H1 (cell line): ENCODE data around the gene EXD3. TPM values are rescaled to one million over a fixed set of nuclear protein-coding genes. Genes with fewer than 3 reads are reported as not detected.

ENCODE experiments used
- CTCF ChIA-PET: fragments of 300-600 bp; sonication (Branson Sonifier 250); formaldehyde crosslinking; loops from one replicate; lab custom pipeline; 2021; ENCODE audit not compliant: partially characterized antibody; lab: Charles Lee
- POLR2A ChIA-PET: fragments of 300-600 bp; sonication (Branson Sonifier 250); formaldehyde crosslinking; loops from one replicate; lab custom pipeline; 2021; ENCODE audit warnings: inconsistent platforms; ENCODE audit not compliant: partially characterized antibody; lab: Charles Lee
- DNase-seq, 2 experiments: peaks; one replicate each; pipeline versions ENCODE4 v3.0.0 to v3.0.0-alpha.2; 2010 to 2022; ENCODE audit warnings: low spot score in 2 of 2, low read depth in 1 of 2, mixed read lengths in 1 of 2
- FAIRE-seq: peaks from 2 replicates; lab custom pipeline; 2011; peaks lifted over from hg19 to GRCh38; lab: Jason Lieb, UNC
- H2AFZ ChIP-seq: 2 replicates; pipeline ENCODE4 v1.8.1; 2012; ENCODE audit warnings: low read length, inconsistent platforms
- H2AK5ac ChIP-seq: 2 replicates; pipeline ENCODE4 v1.6.1; 2013; ENCODE audit warnings: low read depth, low read length
- H2BK120ac ChIP-seq: replicated peaks from 2 replicates; pipeline ENCODE3; 2013; ENCODE audit warnings: low read depth, low read length, inconsistent platforms
- H2BK12ac ChIP-seq: 2 replicates; pipeline ENCODE4 v1.6.1; 2013; ENCODE audit warnings: low read depth, low read length
- H2BK15ac ChIP-seq: 2 replicates; pipeline ENCODE4 v1.6.1; 2013; ENCODE audit warnings: low read length
- H2BK20ac ChIP-seq: 2 replicates; pipeline ENCODE4 v1.6.1; 2013; ENCODE audit warnings: low read length
- H2BK5ac ChIP-seq: 2 replicates; pipeline ENCODE4 v1.6.1; 2013; ENCODE audit warnings: low read depth, low read length
- H3K14ac ChIP-seq: 2 replicates; pipeline ENCODE4 v1.6.1; 2013; ENCODE audit warnings: inconsistent platforms; ENCODE audit not compliant: insufficient read length
- H3K18ac ChIP-seq: 2 replicates; pipeline ENCODE4 v1.6.1; 2013; ENCODE audit warnings: low read length; ENCODE audit errors: extremely low read depth
- H3K23ac ChIP-seq: 2 replicates; pipeline ENCODE4 v1.6.1; 2013; ENCODE audit warnings: inconsistent platforms; ENCODE audit not compliant: insufficient read length
- H3K23me2 ChIP-seq: 2 replicates; pipeline ENCODE4 v1.6.1; 2013; ENCODE audit warnings: low read depth, low read length
- H3K27ac ChIP-seq: 2 replicates; pipeline ENCODE4 v1.6.1; 2011; ENCODE audit warnings: low read depth, low read length, inconsistent platforms
- H3K27me3 ChIP-seq, 4 experiments: replicated peaks in 1 of 4; 1 replicate in 1 of 4; 2 replicates in 3 of 4; pipeline versions ENCODE4 v1.6.1 to v1.8.1; 2011 to 2013; ENCODE audit warnings: low read length in 3 of 4, mild to moderate bottlenecking in 3 of 4, inconsistent platforms in 2 of 4, mixed read lengths in 2 of 4, moderate library complexity in 1 of 4; ENCODE audit not compliant: control insufficient read depth in 3 of 4, insufficient read depth in 3 of 4; ENCODE audit errors: extremely low read depth in 1 of 4
- H3K36me3 ChIP-seq, 4 experiments: 2 replicates each; pipeline versions ENCODE4 v1.6.1 to v1.8.1; 2011 to 2013; ENCODE audit warnings: mild to moderate bottlenecking in 4 of 4, low read length in 3 of 4, moderate library complexity in 2 of 4, control low read depth in 1 of 4, inconsistent platforms in 1 of 4; ENCODE audit not compliant: insufficient read depth in 4 of 4, control insufficient read depth in 2 of 4
- H3K4ac ChIP-seq: replicated peaks from 2 replicates; pipeline ENCODE3; 2013; ENCODE audit warnings: low read length, low read depth, mixed read lengths, inconsistent platforms; ENCODE audit not compliant: insufficient read length
- H3K4me1 ChIP-seq, 4 experiments: replicated peaks in 1 of 4; 1 replicate in 1 of 4; 2 replicates in 3 of 4; pipeline versions ENCODE4 v1.6.1 to v1.8.1; 2011 to 2013; ENCODE audit warnings: low read length in 3 of 4, inconsistent platforms in 2 of 4, mixed read lengths in 1 of 4; ENCODE audit not compliant: insufficient read depth in 4 of 4, control insufficient read depth in 3 of 4
- H3K4me2 ChIP-seq, 2 experiments: 2 replicates each; pipeline versions ENCODE4 v1.6.1 to v1.8.1; 2011 to 2013; ENCODE audit warnings: low read depth in 2 of 2, low read length in 2 of 2, control low read depth in 1 of 2, inconsistent platforms in 1 of 2, mild to moderate bottlenecking in 1 of 2; ENCODE audit not compliant: insufficient read depth in 1 of 2
- H3K4me3 ChIP-seq, 4 experiments: fragments of 200-600, 300-600 bp in 1 of 4; sonication (generic), shearing (Covaris generic), sonication (Bioruptor Twin) in 1 of 4; 2 replicates each; pipeline versions ENCODE4 v1.5.1 to v1.8.1; 2011 to 2016; ENCODE audit warnings: low read length in 4 of 4, low read depth in 3 of 4, control low read depth in 2 of 4, inconsistent platforms in 2 of 4, mild to moderate bottlenecking in 2 of 4, mixed read lengths in 1 of 4, moderate library complexity in 1 of 4; ENCODE audit not compliant: insufficient read depth in 2 of 4; ENCODE audit errors: extremely low read depth in 1 of 4
- H3K56ac ChIP-seq: replicated peaks from 2 replicates; pipeline ENCODE3; 2013; ENCODE audit warnings: low read depth, mild to moderate bottlenecking, mixed read lengths, low read length, inconsistent platforms; ENCODE audit not compliant: insufficient read length
- H3K79me1 ChIP-seq: 2 replicates; pipeline ENCODE4 v1.6.1; 2013; ENCODE audit warnings: low read depth, low read length, control low read depth
- H3K79me2 ChIP-seq, 2 experiments: 2 replicates each; pipeline versions ENCODE4 v1.6.1 to v1.8.1; 2012 to 2013; ENCODE audit warnings: low read length in 2 of 2, mild to moderate bottlenecking in 2 of 2, inconsistent platforms in 1 of 2; ENCODE audit not compliant: insufficient read depth in 2 of 2, control insufficient read depth in 1 of 2
- H3K9ac ChIP-seq, 4 experiments: replicated peaks in 1 of 4; 1 replicate in 1 of 4; 2 replicates in 3 of 4; pipeline versions ENCODE4 v1.6.1 to v1.8.1; 2011 to 2013; ENCODE audit warnings: low read depth in 3 of 4, low read length in 3 of 4, control low read depth in 2 of 4, mild to moderate bottlenecking in 2 of 4, moderate library complexity in 2 of 4, inconsistent platforms in 1 of 4; ENCODE audit errors: extremely low read depth in 1 of 4
- H3K9me3 ChIP-seq, 2 experiments: 2 replicates each; pipeline versions ENCODE4 v1.6.1 to v1.8.1; 2012 to 2013; ENCODE audit warnings: mild to moderate bottlenecking in 2 of 2, moderate library complexity in 2 of 2, control low read depth in 1 of 2, inconsistent platforms in 1 of 2, low read depth in 1 of 2, low read length in 1 of 2, mixed read lengths in 1 of 2; ENCODE audit not compliant: insufficient read depth in 2 of 2
- H4K20me1 ChIP-seq, 2 experiments: replicated peaks in 1 of 2; 2 replicates each; pipeline versions ENCODE3 to v1.8.1; 2011 to 2013; ENCODE audit warnings: inconsistent platforms in 2 of 2, low read length in 2 of 2, mild to moderate bottlenecking in 1 of 2; ENCODE audit not compliant: insufficient read depth in 2 of 2, control insufficient read depth in 1 of 2
- H4K5ac ChIP-seq: 2 replicates; pipeline ENCODE4 v1.6.1; 2013; ENCODE audit warnings: low read length, low read depth, mixed read lengths, inconsistent platforms; ENCODE audit not compliant: insufficient read length
- H4K8ac ChIP-seq: 2 replicates; pipeline ENCODE4 v1.8.0; 2013; ENCODE audit warnings: mild to moderate bottlenecking, moderate library complexity, low read length, inconsistent platforms; ENCODE audit not compliant: insufficient read depth; ENCODE audit errors: extremely low read depth
- H4K91ac ChIP-seq: replicated peaks from 2 replicates; pipeline ENCODE3; 2013; ENCODE audit warnings: low read length, mixed read lengths, inconsistent platforms; ENCODE audit not compliant: insufficient read length
- ATF2 ChIP-seq: IDR thresholded peaks from 2 replicates; pipeline ENCODE4 v1.6.1; 2012; ENCODE audit warnings: low read length, inconsistent platforms
- CBX5 ChIP-seq: fragments of 300-800, 300-1000 bp; sonication (generic); IDR thresholded peaks from 2 replicates; pipeline ENCODE4 v1.7.1; 2016; ENCODE audit warnings: antibody characterized with exemption, low read length, low read depth
- CHD2 ChIP-seq: IDR thresholded peaks from 2 replicates; pipeline ENCODE4 v1.6.1; 2012; ENCODE audit warnings: low read length, improper control_type of control experiment
- FOSL1 ChIP-seq: IDR thresholded peaks from 2 replicates; pipeline ENCODE4 v1.6.1; 2011; ENCODE audit warnings: mild to moderate bottlenecking, low read depth, low read length, moderate library complexity; ENCODE audit not compliant: insufficient read depth
- HDAC2 ChIP-seq, 2 experiments: fragments of 300-600 bp in 1 of 2; sonication (generic) in 1 of 2; IDR thresholded peaks; 2 replicates each; pipeline ENCODE4 v1.6.1; 2011 to 2012; ENCODE audit warnings: low read depth in 2 of 2, low read length in 2 of 2, mild to moderate bottlenecking in 2 of 2, moderate library complexity in 2 of 2, borderline replicate concordance in 1 of 2, inconsistent platforms in 1 of 2
- JUN ChIP-seq: IDR thresholded peaks from 2 replicates; pipeline ENCODE4 v1.6.1; 2011; ENCODE audit warnings: low read depth, mild to moderate bottlenecking, improper control_type of control experiment, low read length
- POLR2AphosphoS5 ChIP-seq: IDR thresholded peaks from 2 replicates; pipeline ENCODE4 v1.6.1; 2011; ENCODE audit warnings: low read depth, low read length
- RAD21 ChIP-seq, 2 experiments: IDR thresholded peaks in 1 of 2; conservative IDR thresholded peaks in 1 of 2; 2 replicates each; pipeline ENCODE4 v1.6.1; 2011; ENCODE audit warnings: low read depth in 2 of 2, low read length in 2 of 2, improper control_type of control experiment in 1 of 2, inconsistent platforms in 1 of 2, mild to moderate bottlenecking in 1 of 2, moderate library complexity in 1 of 2
- TEAD4 ChIP-seq: IDR thresholded peaks from 2 replicates; pipeline ENCODE4 v1.6.1; 2012; ENCODE audit warnings: low read depth, low read length, inconsistent platforms, mixed read lengths
- WGBS, 2 experiments: shearing (Covaris generic) in 1 of 2; methylation state at CpG; one replicate each; pipeline versions ENCODE4 v1.1.6 to v1.1.7; 2013 to 2015; ENCODE audit warnings: low lambda C conversion rate in 2 of 2, mixed read lengths in 2 of 2, inconsistent platforms in 1 of 2, low coverage in 1 of 2, missing lambda C conversion rate in 1 of 2; ENCODE audit not compliant: insufficient replicate concordance in 2 of 2, insufficient coverage in 1 of 2, insufficient read length in 1 of 2; ENCODE audit errors: extremely low coverage in 1 of 2, missing lambda C conversion rate in 1 of 2; 5-methylcytosine and 5-hydroxymethylcytosine counted together
- polyA plus RNA-seq, 7 experiments: library from polyadenylated mRNA; depleted of rRNA in 3 of 7; stranded (reverse) in 5 of 7; unstranded in 2 of 7; fragments of >200 nt in 5 of 7; fragments of 200-250 nt in 2 of 7; gene quantifications; 1 replicate in 5 of 7; 2 replicates in 1 of 7; 4 replicates in 1 of 7; pipeline versions ENCODE4 v1.2.1 to v1.2.3, GENCODE V29; 2011 to 2013; ENCODE audit warnings: missing spikeins in 2 of 7, mixed read lengths in 2 of 7
- total RNA-seq: library from RNA; stranded (reverse); fragmentation: NEBNext Ultra II Directional; extraction: Animal tissue kit (Norgen Biotek cat#: 25700); gene quantifications from 2 replicates; pipeline ENCODE4 v1.2.1, GENCODE V29; 2021
- TF ChIP-seq, protein P1 (sequence below): IDR thresholded peaks from 2 replicates; pipeline ENCODE4 v1.6.1; 2011; ENCODE audit warnings: low read length, improper control_type of control experiment
- TF ChIP-seq, protein P2 (sequence below): IDR thresholded peaks from 2 replicates; pipeline ENCODE4 v1.6.1; 2011; ENCODE audit warnings: low read depth, mild to moderate bottlenecking, low read length; ENCODE audit not compliant: insufficient read depth

EXD3 gene
- total and polyA plus RNA-seq, 2 of the 8 experiments (the other 6 are each of a cell fraction or from before 2014, with no cell fraction given), result 7.2 to 9.4 TPM

GRCh38 chr9:137347928-137348327, 75.0 kb downstream of the EXD3 start:
- Histone ChIP-seq H4K5ac (no peak overlapping the region), H2BK5ac (no peak overlapping the region), H4K20me1 (no peaks in the 10 kb centered on the region), H3K27ac (no peak overlapping the region), H2BK12ac (no peak overlapping the region), H3K79me1 (no peaks in the 10 kb centered on the region), H3K4ac (no peak overlapping the region), H4K91ac (no peak overlapping the region), H4K8ac (no peak overlapping the region), H3K27me3 (no peaks in the 10 kb centered on the region), H2AK5ac (no peak overlapping the region), H3K4me2 (no peak overlapping the region), H3K14ac (no peak overlapping the region), H3K4me1 (no peaks in the 10 kb centered on the region), H3K36me3 (no peaks in the 10 kb centered on the region), H2BK15ac (no peak overlapping the region), H2AFZ (no peak overlapping the region), H3K9me3 (peaks cover 31 to 74% of the 10 kb centered on the region in 2 experiments), H3K18ac (no peak overlapping the region), H3K4me3 (no peak overlapping the region), H3K23me2 (no peaks in the 10 kb centered on the region), H3K56ac (no peak overlapping the region), H2BK120ac (no peak overlapping the region), H3K23ac (no peak overlapping the region), H3K79me2 (no peaks in the 10 kb centered on the region), H3K9ac (no peak overlapping the region), H2BK20ac (no peak overlapping the region)
- FAIRE-seq (no peak), DNase-seq (no peak)
- ChIA-PET CTCF (no interaction called here), POLR2A (no interaction called here)
- 88% methylated on average over 13 of the region's 13 CpGs; no CpG with 5 or more reads in 1 of the 2 experiments for whole genome bisulfite sequencing, 2 experiments
- TF ChIP-seq FOSL1, result no peak
- no peak for TF ChIP-seq CHD2
- no peak for TF ChIP-seq TEAD4
- TF ChIP-seq, protein P1, sequence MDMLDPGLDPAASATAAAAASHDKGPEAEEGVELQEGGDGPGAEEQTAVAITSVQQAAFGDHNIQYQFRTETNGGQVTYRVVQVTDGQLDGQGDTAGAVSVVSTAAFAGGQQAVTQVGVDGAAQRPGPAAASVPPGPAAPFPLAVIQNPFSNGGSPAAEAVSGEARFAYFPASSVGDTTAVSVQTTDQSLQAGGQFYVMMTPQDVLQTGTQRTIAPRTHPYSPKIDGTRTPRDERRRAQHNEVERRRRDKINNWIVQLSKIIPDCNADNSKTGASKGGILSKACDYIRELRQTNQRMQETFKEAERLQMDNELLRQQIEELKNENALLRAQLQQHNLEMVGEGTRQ, result no peak
- no peak for TF ChIP-seq JUN
- no peak for TF ChIP-seq ATF2
- no peak for TF ChIP-seq RAD21 (IDR thresholded peaks at IDR 0.05 in 1 of 2, conservative IDR thresholded peaks at IDR 0.05 in 1 of 2; ENCODE audit: low read depth in 2 of 2, low read length in 2 of 2)
- TF ChIP-seq POLR2AphosphoS5, result no peak
- TF ChIP-seq CBX5, result no peak
- TF ChIP-seq, protein P2, sequence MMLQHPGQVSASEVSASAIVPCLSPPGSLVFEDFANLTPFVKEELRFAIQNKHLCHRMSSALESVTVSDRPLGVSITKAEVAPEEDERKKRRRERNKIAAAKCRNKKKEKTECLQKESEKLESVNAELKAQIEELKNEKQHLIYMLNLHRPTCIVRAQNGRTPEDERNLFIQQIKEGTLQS, result no peak
- no peak for TF ChIP-seq HDAC2 (IDR thresholded peaks at IDR 0.05; ENCODE audit: borderline replicate concordance in 1 of 2, low read depth in 2 of 2, low read length in 2 of 2)
